Tibial artery (tissue), 4 donors: Measurements from ENCODE around the gene ITGB6.

Source experiments
- DNase-seq, 2 donors: peaks; one replicate each; pipeline ENCODE4 v3.0.0-alpha.2; 2019
- H3K27ac ChIP-seq, 2 donors: fragments of 200-600 bp; sonication (generic) in 1 of 2; 1 replicate in 1 of 2; 2 replicates in 1 of 2; pipeline ENCODE4 v1.5.1; 2018 to 2019; ENCODE audit warnings: mild to moderate bottlenecking in 1 of 2
- H3K27me3 ChIP-seq, 2 donors: fragments of 200-600 bp; sonication (generic) in 1 of 2; one replicate each; pipeline versions ENCODE4 v1.5.1 to v1.6.0; 2016 to 2019
- H3K36me3 ChIP-seq, 3 donors: fragments of 200-600 bp; sonication (generic) in 2 of 3; one replicate each; pipeline ENCODE4 v1.5.1; 2016 to 2019; ENCODE audit warnings: mild to moderate bottlenecking in 2 of 3
- H3K4me1 ChIP-seq, 4 donors: fragments of 200-600 bp; sonication (generic) in 2 of 4; 1 replicate in 3 of 4; 2 replicates in 1 of 4; pipeline ENCODE4 v1.5.1; 2016 to 2019
- H3K4me3 ChIP-seq, 2 donors: fragments of 200-600 bp; sonication (generic) in 1 of 2; 1 replicate in 1 of 2; 2 replicates in 1 of 2; pipeline ENCODE4 v1.5.1; 2018 to 2019; ENCODE audit warnings: mild to moderate bottlenecking in 2 of 2
- H3K9me3 ChIP-seq, 3 donors: fragments of 200-600 bp; sonication (generic) in 1 of 3; one replicate each; pipeline ENCODE4 v1.5.1; 2016 to 2019
- intact Hi-C: fragments of 100-400 bp; cut with DNase I; formaldehyde crosslinking; loops from one replicate; pipeline ENCODE4 v1.15.0; 2023; ENCODE audit warnings: low total_unique reads
- TF ChIP-seq, protein P1 (sequence below), 2 experiments: fragments of 200-600 bp in 1 of 2; fragments of 450-650 bp in 1 of 2; IDR thresholded peaks; one replicate each; pipeline ENCODE4 v1.5.1; 2017 to 2019; ENCODE audit warnings: antibody characterized with exemption in 2 of 2, mild to moderate bottlenecking in 1 of 2, moderate library complexity in 1 of 2

The ITGB6 gene

DNA sequence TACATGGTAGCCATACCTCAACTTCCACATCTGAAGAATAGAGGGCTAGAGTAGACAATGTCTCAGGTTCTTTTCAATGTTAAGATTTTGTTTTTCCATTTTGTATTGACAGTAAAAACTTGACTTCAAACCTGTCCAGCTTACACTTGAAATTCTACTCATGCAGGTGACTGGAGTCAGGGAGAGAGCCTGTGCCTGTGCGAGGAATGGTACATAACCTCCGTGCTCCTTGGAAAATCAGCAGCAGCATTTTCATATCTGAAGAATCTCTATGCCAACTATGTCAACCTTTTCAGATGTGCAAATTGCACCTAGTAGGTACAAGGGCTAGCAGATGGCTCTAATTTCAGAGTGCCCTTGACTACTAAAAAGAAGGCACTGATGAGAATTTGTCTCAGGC lies 139.8 kb downstream of the ITGB6 start:
- Histone ChIP-seq H3K27me3 (no peaks in the 10 kb centered on the region), H3K9me3 (no peaks in the 10 kb centered on the region), H3K4me1 (peaks cover 0 to 63% (median 36%) of the 10 kb centered on the region in 4 donors), H3K36me3 (no peaks in the 10 kb centered on the region), H3K4me3 (no peak overlapping the region), H3K27ac (peak overlapping the region; percentile 85 to 90)
- TF ChIP-seq, protein P1, sequence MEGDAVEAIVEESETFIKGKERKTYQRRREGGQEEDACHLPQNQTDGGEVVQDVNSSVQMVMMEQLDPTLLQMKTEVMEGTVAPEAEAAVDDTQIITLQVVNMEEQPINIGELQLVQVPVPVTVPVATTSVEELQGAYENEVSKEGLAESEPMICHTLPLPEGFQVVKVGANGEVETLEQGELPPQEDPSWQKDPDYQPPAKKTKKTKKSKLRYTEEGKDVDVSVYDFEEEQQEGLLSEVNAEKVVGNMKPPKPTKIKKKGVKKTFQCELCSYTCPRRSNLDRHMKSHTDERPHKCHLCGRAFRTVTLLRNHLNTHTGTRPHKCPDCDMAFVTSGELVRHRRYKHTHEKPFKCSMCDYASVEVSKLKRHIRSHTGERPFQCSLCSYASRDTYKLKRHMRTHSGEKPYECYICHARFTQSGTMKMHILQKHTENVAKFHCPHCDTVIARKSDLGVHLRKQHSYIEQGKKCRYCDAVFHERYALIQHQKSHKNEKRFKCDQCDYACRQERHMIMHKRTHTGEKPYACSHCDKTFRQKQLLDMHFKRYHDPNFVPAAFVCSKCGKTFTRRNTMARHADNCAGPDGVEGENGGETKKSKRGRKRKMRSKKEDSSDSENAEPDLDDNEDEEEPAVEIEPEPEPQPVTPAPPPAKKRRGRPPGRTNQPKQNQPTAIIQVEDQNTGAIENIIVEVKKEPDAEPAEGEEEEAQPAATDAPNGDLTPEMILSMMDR (IDR thresholded peaks at IDR 0.05): no peak
- intact Hi-C loops: no loop called here
- no peak for DNase-seq

DNA sequence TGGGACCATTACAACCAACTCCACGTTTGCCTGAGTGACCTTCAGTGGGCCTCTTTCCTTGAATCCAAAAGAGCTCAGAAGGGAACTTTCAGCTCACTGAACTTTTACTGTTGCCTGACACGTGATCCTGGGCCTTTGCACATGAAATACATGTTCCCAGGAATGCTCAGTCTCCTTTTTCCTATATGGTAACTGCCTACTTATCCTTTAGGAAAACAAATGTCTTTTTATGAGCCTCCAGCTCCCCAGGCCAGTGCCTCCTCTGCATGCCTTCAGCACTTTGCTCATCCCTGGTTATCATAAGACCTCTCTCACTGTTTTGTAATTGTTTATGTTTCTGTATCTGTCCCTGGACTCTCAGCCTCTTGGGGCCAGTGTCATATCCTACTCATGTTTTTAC lies 142.7 kb downstream of the ITGB6 start:
- no peaks in the 10 kb centered on the region for H3K27me3 ChIP-seq
- DNase-seq: no peak
- no peaks in the 10 kb centered on the region for H3K9me3 ChIP-seq
- H3K4me1 ChIP-seq: peaks cover 0 to 63% (median 35%) of the 10 kb centered on the region in 4 donors
- intact Hi-C loops: no loop called here
- no peak overlapping the region for H3K4me3 ChIP-seq
- H3K36me3 ChIP-seq: no peaks in the 10 kb centered on the region
- TF ChIP-seq, protein P1 (IDR thresholded peaks at IDR 0.05): no peak
- no peak overlapping the region for H3K27ac ChIP-seq

DNA sequence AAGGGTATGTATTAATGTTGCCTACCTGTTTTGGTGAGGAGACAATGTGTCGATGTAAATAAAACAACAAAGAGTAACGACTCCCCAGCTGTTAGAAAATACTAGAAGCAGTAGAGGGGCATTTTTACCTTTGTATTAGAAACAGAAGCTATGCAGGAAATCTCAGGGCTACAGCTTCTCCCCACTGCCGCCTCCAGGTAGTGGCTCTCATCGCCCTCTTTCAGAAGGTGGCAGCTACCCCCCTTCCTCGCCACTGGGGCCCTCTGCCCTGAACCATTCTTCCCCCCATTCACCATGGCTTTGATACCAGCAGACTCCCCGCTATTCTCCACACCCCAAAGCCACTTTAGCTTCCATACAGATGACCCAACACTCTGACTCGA lies 144.4 kb downstream of the ITGB6 start:
- Histone ChIP-seq H3K4me3 (no peak overlapping the region), H3K27ac (peak overlapping the region; percentile 28 to 34), H3K36me3 (no peaks in the 10 kb centered on the region), H3K9me3 (no peaks in the 10 kb centered on the region), H3K4me1 (peaks cover 0 to 70% (median 33%) of the 10 kb centered on the region in 4 donors), H3K27me3 (no peaks in the 10 kb centered on the region)
- intact Hi-C loops: no loop called here
- TF ChIP-seq, protein P1 (IDR thresholded peaks at IDR 0.05): no peak
- no peak for DNase-seq

DNA sequence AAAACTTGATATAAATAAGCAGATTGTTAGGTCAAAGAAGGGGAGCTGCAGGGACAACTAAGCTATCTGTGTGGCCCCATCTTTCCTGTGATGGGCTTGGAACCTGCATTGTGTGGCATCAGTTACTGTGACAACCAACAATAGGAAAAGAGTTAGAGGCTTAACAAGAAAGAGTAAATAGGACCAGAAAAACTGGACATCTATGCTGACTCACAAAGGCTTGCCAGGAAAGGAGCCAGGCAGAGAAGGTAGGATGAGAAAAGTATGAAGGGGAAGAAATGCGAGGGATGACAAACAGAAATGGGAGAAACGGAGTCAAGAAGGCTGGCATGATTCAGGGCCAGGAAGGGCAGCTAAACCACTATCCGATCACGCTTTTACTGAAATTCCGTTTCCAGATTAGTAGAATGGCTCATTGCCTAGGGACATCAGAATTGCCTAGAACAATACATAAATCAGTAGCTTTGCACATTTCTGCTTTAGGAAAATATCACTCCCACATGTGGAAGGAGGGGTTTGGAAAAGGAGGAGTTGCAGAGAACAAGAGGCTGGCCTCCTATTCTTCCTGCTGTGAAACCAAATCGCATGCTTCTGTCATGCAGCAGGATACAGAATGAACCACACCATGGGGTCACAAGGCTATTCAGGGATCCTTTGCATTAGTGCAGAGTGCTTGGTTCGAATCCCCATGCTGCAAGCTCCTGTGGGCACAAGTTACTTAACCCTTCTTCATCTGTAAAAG lies 144.9 kb downstream of the ITGB6 start:
- Histone ChIP-seq H3K27me3 (no peaks in the 10 kb centered on the region), H3K27ac (peak overlapping the region; percentile 28 to 34), H3K4me3 (no peak overlapping the region), H3K4me1 (peaks cover 0 to 68% (median 30%) of the 10 kb centered on the region in 4 donors), H3K9me3 (no peaks in the 10 kb centered on the region), H3K36me3 (no peaks in the 10 kb centered on the region)
- intact Hi-C loops: no loop called here
- TF ChIP-seq, protein P1 (IDR thresholded peaks at IDR 0.05): no peak
- no peak for DNase-seq

DNA sequence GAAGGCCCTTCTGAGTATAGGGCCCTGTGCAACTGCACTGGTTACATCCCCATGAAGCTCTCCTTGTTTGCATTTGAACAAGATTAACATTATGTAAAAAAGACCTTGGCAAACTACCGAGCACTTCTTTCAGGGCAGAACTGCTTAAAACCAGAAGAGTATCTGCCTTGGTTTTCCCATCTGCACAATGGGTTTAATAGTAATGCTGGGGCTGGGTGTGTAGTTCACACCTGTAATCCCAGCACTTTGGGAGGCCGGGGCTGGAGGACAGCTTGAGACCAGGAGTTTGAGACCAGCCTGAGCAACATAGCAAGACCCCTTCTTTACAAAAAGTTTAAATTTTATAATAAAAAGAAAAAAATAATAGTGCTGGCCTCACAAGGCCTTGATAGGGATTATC lies 146.1 kb downstream of the ITGB6 start:
- TF ChIP-seq, protein P1 (IDR thresholded peaks at IDR 0.05): no peak
- no peak overlapping the region for H3K4me3 ChIP-seq
- intact Hi-C loops: no loop called here
- H3K36me3 ChIP-seq: no peaks in the 10 kb centered on the region
- peaks cover 0 to 63% (median 28%) of the 10 kb centered on the region in 4 donors for H3K4me1 ChIP-seq
- H3K27me3 ChIP-seq: no peaks in the 10 kb centered on the region
- no peaks in the 10 kb centered on the region for H3K9me3 ChIP-seq
- peak overlapping the region in 1 of 2 donors; percentile 50 for H3K27ac ChIP-seq
- DNase-seq: no peak
